Stimulated activated CD4-positive, alpha-beta T cell treated with anti-CD3 and anti-CD28 coated beads, Interleukin-1b, Interleukin-23, amount 100 ng/mL, for 24 hours (primary cell): ENCODE results near the gene MMS19.

ENCODE experiments used
- DNase-seq, 4 experiments: peaks; one replicate each; pipeline ENCODE4 v3.0.0-alpha.2; 2020; ENCODE audit warnings: low read depth in 4 of 4, low spot score in 1 of 4

The MMS19 gene

GRCh38 chr10:97464226-97464625, 34.0 kb downstream of the MMS19 start:
- no peak for DNase-seq

DNA sequence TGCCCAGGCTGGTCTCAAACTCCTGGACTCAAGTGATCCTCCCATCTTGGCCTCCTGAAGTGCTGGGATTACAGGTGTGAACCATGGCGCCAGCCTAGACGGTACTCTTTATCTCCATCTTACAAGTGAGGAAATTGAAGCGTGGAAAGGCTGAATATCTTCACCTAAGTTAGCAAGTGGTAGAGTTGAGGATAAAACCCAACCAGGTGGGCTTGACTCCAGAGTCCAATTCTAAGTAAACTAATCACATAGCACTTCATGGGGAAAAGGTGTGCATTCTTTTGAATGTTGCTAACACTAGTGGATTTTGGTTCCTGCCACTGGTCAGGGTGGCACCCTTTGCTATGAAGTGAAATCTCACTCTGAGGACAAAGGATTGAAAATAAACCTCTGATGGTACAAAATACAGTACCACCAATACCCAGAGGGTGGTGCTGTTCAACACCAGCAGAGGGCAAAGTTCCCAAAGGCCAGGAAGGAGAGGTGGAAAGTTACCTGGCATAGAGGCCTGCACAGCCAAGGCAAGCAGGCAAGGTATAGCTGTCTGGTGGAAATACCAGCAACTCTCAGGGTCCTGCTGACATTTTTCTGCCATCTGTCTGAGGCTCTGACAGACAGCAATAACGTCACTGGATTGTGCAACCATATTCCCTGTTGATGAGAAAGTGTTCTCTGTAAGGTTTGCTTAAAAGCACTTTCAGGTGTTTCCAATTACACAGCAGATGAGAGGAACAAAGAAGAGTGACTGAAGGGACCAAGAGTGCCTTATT, 34.7 kb downstream of the MMS19 start:
- no peak for DNase-seq

GRCh38 chr10:97462309-97462708, 35.9 kb downstream of the MMS19 start:
- no peak for DNase-seq

GRCh38 chr10:97459933-97460332, 38.3 kb downstream of the MMS19 start:
- no peak for DNase-seq

DNA sequence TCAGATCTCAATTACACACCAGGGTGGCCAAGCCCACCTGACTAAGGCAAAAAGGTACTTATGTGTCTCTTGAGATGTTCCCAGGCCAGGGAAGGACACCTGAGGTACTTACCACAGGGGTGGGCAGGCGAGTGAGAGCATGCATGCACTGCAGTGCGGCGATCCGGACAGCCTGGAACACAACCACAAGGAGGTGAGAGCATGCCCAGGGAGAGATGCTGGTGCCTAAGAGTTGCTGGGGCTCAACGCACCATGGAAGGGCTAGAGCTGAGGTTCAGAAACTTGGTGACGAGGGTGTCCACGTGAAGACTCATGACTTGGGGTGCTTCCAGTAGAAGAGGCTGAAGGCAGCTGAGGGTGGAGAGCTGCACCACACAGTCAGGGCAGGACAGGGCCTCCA, 39.1 kb downstream of the MMS19 start:
- no peak for DNase-seq

- DNase-seq: no peak
Measured at GRCh38 chr10:97456686-97457065, 41.5 kb downstream of the MMS19 start.

DNA sequence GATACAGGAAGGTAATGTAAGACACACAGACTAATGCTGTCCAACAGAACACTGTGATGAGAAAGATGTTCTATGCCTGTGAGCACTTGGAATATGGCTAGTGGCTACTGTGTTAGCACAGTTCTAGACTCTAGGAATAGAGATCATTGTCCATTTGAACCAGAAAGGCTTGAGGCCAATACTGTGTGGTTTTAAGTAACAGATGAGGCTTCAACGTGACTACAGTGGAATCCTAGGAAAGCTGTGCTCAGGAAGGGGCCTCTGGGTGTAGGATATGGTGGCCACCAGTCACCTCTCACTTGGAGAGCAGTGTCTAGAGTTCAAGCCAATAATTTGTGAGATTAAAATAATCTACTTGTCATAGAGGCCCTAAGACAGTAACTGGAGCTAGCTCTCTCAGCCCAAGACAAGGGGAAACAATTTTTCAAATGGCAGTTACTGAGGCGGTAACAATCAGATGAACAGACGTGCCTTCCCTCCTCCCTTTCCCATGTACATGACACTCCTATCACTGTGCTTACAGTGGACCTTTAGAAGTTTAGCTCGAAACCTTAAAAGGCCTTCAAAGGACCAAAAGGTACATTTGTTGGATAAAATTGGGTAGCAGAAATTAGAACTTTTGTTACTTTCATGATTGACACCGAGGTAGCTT, 42.1 kb downstream of the MMS19 start:
- no peak for DNase-seq

- DNase-seq: no peak
Measured at GRCh38 chr10:97454330-97455036, 43.7 kb downstream of the MMS19 start.

- no peak for DNase-seq
Measured at GRCh38 chr10:97452352-97452751, 45.9 kb downstream of the MMS19 start.

DNA sequence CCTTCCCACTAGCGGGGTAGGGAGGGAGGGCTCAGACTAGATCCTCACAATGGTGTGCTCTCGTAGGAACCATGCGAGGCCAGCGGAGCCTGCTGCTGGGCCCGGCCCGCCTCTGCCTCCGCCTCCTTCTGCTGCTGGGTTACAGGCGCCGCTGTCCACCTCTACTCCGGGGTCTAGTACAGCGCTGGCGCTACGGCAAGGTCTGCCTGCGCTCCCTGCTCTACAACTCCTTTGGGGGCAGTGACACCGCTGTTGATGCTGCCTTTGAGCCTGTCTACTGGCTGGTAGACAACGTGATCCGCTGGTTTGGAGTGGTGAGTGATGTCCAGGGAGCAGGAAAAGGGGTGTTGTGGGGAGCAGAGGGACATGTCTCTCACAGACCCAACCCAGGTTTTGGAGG, 46.6 kb downstream of the MMS19 start:
- no peak for DNase-seq

GRCh38 chr10:97450828-97451227, 47.4 kb downstream of the MMS19 start:
- no peak for DNase-seq

DNA sequence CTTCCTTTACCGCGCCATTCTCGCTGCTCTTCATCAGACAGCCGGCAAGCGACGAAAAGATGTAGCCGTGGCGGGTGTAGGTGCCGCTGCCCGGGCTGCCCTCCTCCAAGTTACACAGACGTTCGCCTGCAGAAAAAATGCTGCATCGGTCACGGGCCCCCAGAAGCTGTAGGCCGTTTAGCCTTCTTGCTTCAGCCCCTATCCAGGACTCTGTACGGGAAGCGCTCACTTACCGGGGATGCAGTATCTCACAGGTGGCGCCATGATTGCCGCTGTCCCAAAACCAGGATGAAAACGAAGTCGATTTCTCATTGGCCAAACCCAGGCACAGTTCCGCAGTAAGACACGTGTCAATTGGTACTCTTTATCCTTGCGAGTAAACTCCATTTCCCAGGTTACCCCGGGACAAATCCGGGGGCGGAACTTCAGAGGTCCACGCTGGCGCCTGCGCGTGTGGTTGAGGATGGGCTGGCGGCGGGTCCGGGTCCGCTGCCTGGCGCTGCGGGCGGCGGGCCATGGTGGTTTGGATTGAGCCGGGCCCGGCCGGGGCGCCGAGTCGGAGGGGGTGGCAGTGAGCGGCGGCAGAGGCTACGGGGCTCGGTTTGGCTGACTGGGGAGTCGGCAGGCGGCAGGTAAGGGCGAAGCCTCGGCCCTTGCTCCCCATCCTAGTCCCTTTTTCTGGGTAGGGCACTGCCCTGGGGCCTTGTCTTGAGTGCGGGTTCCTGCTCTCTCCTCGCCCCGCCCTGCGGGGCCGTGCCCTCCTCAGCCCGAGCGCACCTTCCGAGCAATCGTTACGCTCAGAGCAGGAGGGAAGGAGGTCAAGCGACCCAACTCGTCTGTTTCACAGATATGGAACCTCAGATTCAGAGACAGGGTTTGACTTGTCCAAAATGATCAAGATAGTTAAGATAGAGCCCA, 52.2 kb downstream of the MMS19 start, which contains the start of the genes EXOSC1 and ZDHHC16:
Gene EXOSC1 (minus strand): TSS at position 285 of the 918 bp plus-strand sequence. CDS start 21 bp downstream, at position 264.
Gene ZDHHC16 (plus strand): TSS at position 454 of the 918 bp plus-strand sequence. CDS start 5,501 bp downstream, outside the sequence.
- DNase-seq: peak; percentile 76 to 93 (median 86)

- no peak for DNase-seq
Measured at GRCh38 chr10:97445357-97445721, 52.9 kb downstream of the MMS19 start.

- DNase-seq: no peak
Measured at GRCh38 chr10:97444212-97444611, 54.0 kb downstream of the MMS19 start.

DNA sequence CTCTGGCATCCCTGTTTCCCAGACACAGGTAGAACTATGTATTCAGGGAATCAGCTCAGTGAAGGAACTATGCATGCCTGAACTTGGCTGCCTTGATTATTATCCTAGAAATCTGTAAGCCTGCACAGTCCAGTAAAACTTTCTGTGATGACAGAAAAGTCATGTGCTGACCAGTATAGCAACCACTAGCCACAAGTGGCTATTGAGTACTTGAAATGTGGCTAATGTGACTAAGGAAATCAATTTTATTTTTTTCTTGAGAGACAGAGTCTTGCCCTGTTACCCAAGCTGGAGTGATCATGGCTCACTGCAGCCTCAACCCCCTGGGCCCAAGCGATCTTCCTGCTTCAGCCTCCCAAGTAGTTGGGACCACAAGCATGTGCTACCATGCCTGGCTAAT, 55.9 kb downstream of the MMS19 start:
- no peak for DNase-seq

- DNase-seq: no peak
Measured at GRCh38 chr10:97435211-97435610, 63.0 kb downstream of the MMS19 start.

GRCh38 chr10:97434557-97434956, 63.7 kb downstream of the MMS19 start:
- no peak for DNase-seq

- no peak for DNase-seq
Measured at GRCh38 chr10:97434055-97434454, 64.2 kb downstream of the MMS19 start.

- no peak for DNase-seq
Measured at GRCh38 chr10:97428572-97428981, 69.6 kb downstream of the MMS19 start.

DNA sequence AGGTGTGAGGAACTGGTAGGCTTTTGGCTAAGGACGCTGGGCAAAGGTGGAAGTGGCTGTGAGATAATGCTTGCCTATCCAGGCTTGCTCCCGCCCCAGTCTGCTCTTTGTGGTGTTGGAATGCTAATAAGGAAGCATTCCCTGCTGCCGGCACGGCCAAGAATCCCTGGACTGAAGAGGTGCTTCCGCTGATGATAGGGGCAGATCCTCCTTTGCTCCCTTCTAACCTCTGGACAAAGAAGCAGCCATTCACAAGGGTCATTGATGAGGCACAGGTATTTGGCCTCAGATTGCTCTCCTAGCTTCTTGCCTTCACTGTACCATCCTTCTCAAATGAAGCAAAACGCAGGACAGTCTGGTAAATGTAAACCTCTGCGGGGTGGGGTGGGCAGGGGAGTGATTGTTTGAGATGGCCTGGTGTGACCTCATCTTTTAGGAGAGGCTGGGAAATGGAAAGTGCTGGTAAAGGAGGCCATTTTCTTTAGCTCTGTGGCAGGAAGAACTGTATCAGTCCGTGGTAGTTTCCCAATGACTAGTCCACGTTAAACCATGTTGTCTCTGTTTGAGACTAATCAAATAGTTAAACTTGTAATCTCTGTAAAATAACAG, 70.5 kb downstream of the MMS19 start:
- no peak for DNase-seq
